Vagina (tissue), 2 donors: ENCODE measurements around the gene C16orf95.
A peak's percentile ranks its signal among the peaks of the same experiment; 100 is the strongest.

ENCODE experiments used
- CTCF ChIP-seq, 3 experiments: fragments of 450-650 bp in 2 of 3; fragments of 200-600 bp in 1 of 3; sonication (generic) in 1 of 3; IDR thresholded peaks; one replicate each; pipeline ENCODE4 v1.5.1; 2017 to 2019; ENCODE audit warnings: antibody characterized with exemption in 3 of 3, mild to moderate bottlenecking in 2 of 3, moderate library complexity in 2 of 3
- POLR2A ChIP-seq, 2 donors: fragments of 450-650 bp; IDR thresholded peaks; one replicate each; pipeline ENCODE4 v1.6.1; 2017; ENCODE audit warnings: antibody characterized with exemption in 2 of 2, mild to moderate bottlenecking in 2 of 2, moderate library complexity in 2 of 2
- POLR2AphosphoS5 ChIP-seq, 2 donors: sonication (generic); formaldehyde crosslinking; IDR thresholded peaks; one replicate each; pipeline ENCODE4 v1.9.0; 2017; ENCODE audit warnings: antibody characterized with exemption in 2 of 2, mild to moderate bottlenecking in 2 of 2, low read depth in 1 of 2; ENCODE audit not compliant: insufficient read depth in 1 of 2

- TF ChIP-seq CTCF (IDR thresholded peaks at IDR 0.05) (peak; percentile 15 to 37 (median 26)), POLR2A (IDR thresholded peaks at IDR 0.05) (peak in 1 of 2 donors; percentile 92), POLR2AphosphoS5 (IDR thresholded peaks at IDR 0.05; ENCODE audit: insufficient read depth in 1 of 2, low read depth in 1 of 2) (peak; percentile 82 to 99)
Measured at GRCh38 chr16:87316923-87317749, at the start of gene C16orf95.
